ENCODE results near the gene ZBTB49. TPM values are rescaled to one million over a fixed set of nuclear protein-coding genes. Genes with fewer than 3 reads are reported as not detected.
"Not testable (repeated sequence)": the region's sequence is repeated elsewhere in the genome, so short reads cannot be mapped to it uniquely, and the experiment has no call there.

The ZBTB49 gene
- total and polyA plus RNA-seq, 9 donors = 4.0 to 5.9 (median 5.3) TPM

GRCh38 chr4:4256799-4257198, 33.3 kb upstream of the ZBTB49 start:
- Histone ChIP-seq H3K36me3 (ENCODE audit: control insufficient read depth, insufficient read depth, low read length) (no peaks in the 10 kb centered on the region), H3K9me3 (replicated peaks; ENCODE audit: control insufficient read depth, low read depth, low read length) (no peaks in the 10 kb centered on the region), H3K27me3 (ENCODE audit: control insufficient read depth, insufficient read depth, low read length) (no peaks in the 10 kb centered on the region), H3K4me3 (ENCODE audit: low read length) (no peak overlapping the region), H3K27ac (ENCODE audit: low read length) (no peak overlapping the region), H3K4me1 (ENCODE audit: control insufficient read depth, insufficient read depth, low read length) (no peaks in the 10 kb centered on the region)
- 52% methylated on average over 10 of the region's 10 CpGs for WGBS (ENCODE audit: insufficient coverage)
- DNase-seq = peak; percentile 12

GRCh38 chr4:4257705-4258104, 32.3 kb upstream of the ZBTB49 start:
- H3K4me3 ChIP-seq (ENCODE audit: low read length); H3K27me3 ChIP-seq (ENCODE audit: control insufficient read depth, insufficient read depth, low read length); H3K9me3 ChIP-seq (replicated peaks; ENCODE audit: control insufficient read depth, low read depth, low read length); H3K36me3 ChIP-seq (ENCODE audit: control insufficient read depth, insufficient read depth, low read length); H3K4me1 ChIP-seq (ENCODE audit: control insufficient read depth, insufficient read depth, low read length); DNase-seq; H3K27ac ChIP-seq (ENCODE audit: low read length): not testable (repeated sequence)
- no CpG with 5 or more reads among the region's 3 CpGs for WGBS (ENCODE audit: insufficient coverage)

- Histone ChIP-seq H3K4me3 (ENCODE audit: low read length) (no peak overlapping the region), H3K27ac (ENCODE audit: low read length) (no peak overlapping the region), H3K4me1 (ENCODE audit: control insufficient read depth, insufficient read depth, low read length) (no peaks in the 10 kb centered on the region), H3K36me3 (ENCODE audit: control insufficient read depth, insufficient read depth, low read length) (no peaks in the 10 kb centered on the region), H3K9me3 (replicated peaks; ENCODE audit: control insufficient read depth, low read depth, low read length) (no peaks in the 10 kb centered on the region), H3K27me3 (ENCODE audit: control insufficient read depth, insufficient read depth, low read length) (no peaks in the 10 kb centered on the region)
- DNase-seq = no peak
- 29% methylated on average over 1 of the region's 9 CpGs for WGBS (ENCODE audit: insufficient coverage)
Observed at GRCh38 chr4:4259484-4260100, 30.5 kb upstream of the ZBTB49 start.

- Histone ChIP-seq H3K27ac (ENCODE audit: low read length) (no peak overlapping the region), H3K9me3 (replicated peaks; ENCODE audit: control insufficient read depth, low read depth, low read length) (no peaks in the 10 kb centered on the region), H3K4me1 (ENCODE audit: control insufficient read depth, insufficient read depth, low read length) (no peaks in the 10 kb centered on the region), H3K27me3 (ENCODE audit: control insufficient read depth, insufficient read depth, low read length) (no peaks in the 10 kb centered on the region), H3K36me3 (ENCODE audit: control insufficient read depth, insufficient read depth, low read length) (no peaks in the 10 kb centered on the region), H3K4me3 (ENCODE audit: low read length) (no peak overlapping the region)
- no peak for DNase-seq
- WGBS (ENCODE audit: insufficient coverage) = 71% methylated on average over 1 of the region's 6 CpGs
Observed at GRCh38 chr4:4260185-4260751, 29.8 kb upstream of the ZBTB49 start.

- peaks cover 32% of the 10 kb centered on the region for H3K36me3 ChIP-seq (ENCODE audit: control insufficient read depth, insufficient read depth, low read length)
- H3K4me1 ChIP-seq (ENCODE audit: control insufficient read depth, insufficient read depth, low read length) = no peaks in the 10 kb centered on the region
- no peak for DNase-seq
- H3K27me3 ChIP-seq (ENCODE audit: control insufficient read depth, insufficient read depth, low read length) = no peaks in the 10 kb centered on the region
- no peak overlapping the region for H3K27ac ChIP-seq (ENCODE audit: low read length)
- no peaks in the 10 kb centered on the region for H3K9me3 ChIP-seq (replicated peaks; ENCODE audit: control insufficient read depth, low read depth, low read length)
- no CpG with 5 or more reads among the region's 5 CpGs for WGBS (ENCODE audit: insufficient coverage)
- H3K4me3 ChIP-seq (ENCODE audit: low read length) = no peak overlapping the region
Observed at GRCh38 chr4:4267981-4268380, 22.1 kb upstream of the ZBTB49 start.

GRCh38 chr4:4268776-4269175, 21.3 kb upstream of the ZBTB49 start:
- no peak overlapping the region for H3K27ac ChIP-seq (ENCODE audit: low read length)
- H3K36me3 ChIP-seq (ENCODE audit: control insufficient read depth, insufficient read depth, low read length) = peaks cover 40% of the 10 kb centered on the region
- DNase-seq = no peak
- H3K4me1 ChIP-seq (ENCODE audit: control insufficient read depth, insufficient read depth, low read length) = no peaks in the 10 kb centered on the region
- H3K9me3 ChIP-seq (replicated peaks; ENCODE audit: control insufficient read depth, low read depth, low read length) = no peaks in the 10 kb centered on the region
- H3K4me3 ChIP-seq (ENCODE audit: low read length) = no peak overlapping the region
- WGBS (ENCODE audit: insufficient coverage) = 83% methylated on average over 1 of the region's 1 CpG
- H3K27me3 ChIP-seq (ENCODE audit: control insufficient read depth, insufficient read depth, low read length) = no peaks in the 10 kb centered on the region

- Histone ChIP-seq H3K27me3 (ENCODE audit: control insufficient read depth, insufficient read depth, low read length) (no peaks in the 10 kb centered on the region), H3K36me3 (ENCODE audit: control insufficient read depth, insufficient read depth, low read length) (peaks cover 44% of the 10 kb centered on the region), H3K4me3 (ENCODE audit: low read length) (no peak overlapping the region), H3K4me1 (ENCODE audit: control insufficient read depth, insufficient read depth, low read length) (no peaks in the 10 kb centered on the region), H3K9me3 (replicated peaks; ENCODE audit: control insufficient read depth, low read depth, low read length) (no peaks in the 10 kb centered on the region), H3K27ac (ENCODE audit: low read length) (no peak overlapping the region)
- 82% methylated on average over 2 of the region's 11 CpGs for WGBS (ENCODE audit: insufficient coverage)
- no peak for DNase-seq
Observed at GRCh38 chr4:4269331-4269731, 20.7 kb upstream of the ZBTB49 start.

GRCh38 chr4:4269856-4270255, 20.2 kb upstream of the ZBTB49 start:
- no peak overlapping the region for H3K4me3 ChIP-seq (ENCODE audit: low read length)
- H3K4me1 ChIP-seq (ENCODE audit: control insufficient read depth, insufficient read depth, low read length) = no peaks in the 10 kb centered on the region
- no CpG with 5 or more reads among the region's 4 CpGs for WGBS (ENCODE audit: insufficient coverage)
- no peak overlapping the region for H3K27ac ChIP-seq (ENCODE audit: low read length)
- no peaks in the 10 kb centered on the region for H3K9me3 ChIP-seq (replicated peaks; ENCODE audit: control insufficient read depth, low read depth, low read length)
- no peaks in the 10 kb centered on the region for H3K27me3 ChIP-seq (ENCODE audit: control insufficient read depth, insufficient read depth, low read length)
- H3K36me3 ChIP-seq (ENCODE audit: control insufficient read depth, insufficient read depth, low read length) = peaks cover 48% of the 10 kb centered on the region
- DNase-seq = no peak

- Histone ChIP-seq H3K27me3 (ENCODE audit: control insufficient read depth, insufficient read depth, low read length) (no peaks in the 10 kb centered on the region), H3K36me3 (ENCODE audit: control insufficient read depth, insufficient read depth, low read length) (peaks cover 48% of the 10 kb centered on the region), H3K4me3 (ENCODE audit: low read length) (no peak overlapping the region), H3K27ac (ENCODE audit: low read length) (no peak overlapping the region), H3K9me3 (replicated peaks; ENCODE audit: control insufficient read depth, low read depth, low read length) (no peaks in the 10 kb centered on the region), H3K4me1 (ENCODE audit: control insufficient read depth, insufficient read depth, low read length) (no peaks in the 10 kb centered on the region)
- WGBS (ENCODE audit: insufficient coverage) = no CpG with 5 or more reads among the region's 4 CpGs
- no peak for DNase-seq
Observed at GRCh38 chr4:4270529-4270928, 19.5 kb upstream of the ZBTB49 start.

GRCh38 chr4:4271912-4272311, 18.1 kb upstream of the ZBTB49 start:
- 86% methylated on average over 4 of the region's 10 CpGs for WGBS (ENCODE audit: insufficient coverage)
- no peaks in the 10 kb centered on the region for H3K27me3 ChIP-seq (ENCODE audit: control insufficient read depth, insufficient read depth, low read length)
- no peaks in the 10 kb centered on the region for H3K9me3 ChIP-seq (replicated peaks; ENCODE audit: control insufficient read depth, low read depth, low read length)
- no peak overlapping the region for H3K4me3 ChIP-seq (ENCODE audit: low read length)
- no peak overlapping the region for H3K27ac ChIP-seq (ENCODE audit: low read length)
- peaks cover 45% of the 10 kb centered on the region for H3K36me3 ChIP-seq (ENCODE audit: control insufficient read depth, insufficient read depth, low read length)
- no peaks in the 10 kb centered on the region for H3K4me1 ChIP-seq (ENCODE audit: control insufficient read depth, insufficient read depth, low read length)
- no peak for DNase-seq

GRCh38 chr4:4274226-4274625, 15.8 kb upstream of the ZBTB49 start:
- 99% methylated on average over 11 of the region's 14 CpGs for WGBS (ENCODE audit: insufficient coverage)
- no peaks in the 10 kb centered on the region for H3K27me3 ChIP-seq (ENCODE audit: control insufficient read depth, insufficient read depth, low read length)
- no peaks in the 10 kb centered on the region for H3K4me1 ChIP-seq (ENCODE audit: control insufficient read depth, insufficient read depth, low read length)
- H3K9me3 ChIP-seq (replicated peaks; ENCODE audit: control insufficient read depth, low read depth, low read length) = no peaks in the 10 kb centered on the region
- H3K36me3 ChIP-seq (ENCODE audit: control insufficient read depth, insufficient read depth, low read length) = peaks cover 56% of the 10 kb centered on the region
- DNase-seq = no peak
- no peak overlapping the region for H3K27ac ChIP-seq (ENCODE audit: low read length)
- H3K4me3 ChIP-seq (ENCODE audit: low read length) = no peak overlapping the region

All from muscle of leg (tissue), 11 donors.